T-cell (primary cell): Measurements from ENCODE around the gene NRF1. TPM values are rescaled to one million over a fixed set of nuclear protein-coding genes. Genes with fewer than 3 reads are reported as not detected.
"Not testable (repeated sequence)": the region's sequence is repeated elsewhere in the genome, so short reads cannot be mapped to it uniquely, and the experiment has no call there.

Source experiments
- ATAC-seq, 4 experiments: fragments of 200-7000 bp in 3 of 4; fragments of 150-1000 bp in 1 of 4; cut with Tn5 transposase; replicated peaks in 1 of 4; 1 replicate in 3 of 4; 2 replicates in 1 of 4; pipeline ENCODE4 v1.10.0; 2021; ENCODE audit warnings: moderate library complexity in 3 of 4, mild to moderate bottlenecking in 2 of 4, moderate number of reproducible peaks in 1 of 4
- CTCF ChIA-PET, 2 donors: fragments of 300-600 bp; sonication (Branson Sonifier 250); formaldehyde crosslinking; loops; one replicate each; lab custom pipeline; 2022; ENCODE audit warnings: antibody characterized with exemption in 2 of 2; lab: Charles Lee
- POLR2A ChIA-PET, 2 donors: fragments of 300-600 bp; sonication (Branson Sonifier 250); formaldehyde crosslinking; loops; one replicate each; lab custom pipeline; 2022; ENCODE audit warnings: antibody characterized with exemption in 2 of 2; lab: Charles Lee
- DNase-seq, 35 experiments: peaks; one replicate each; pipeline versions ENCODE4 v3.0.0 to v3.0.0-alpha.2; 2013 to 2023
- H3K27ac ChIP-seq: one replicate; pipeline ENCODE4 v1.5.1; 2013; ENCODE audit warnings: low read length
- H3K27me3 ChIP-seq, 2 experiments: replicated peaks in 1 of 2; 1 replicate in 1 of 2; 2 replicates in 1 of 2; pipeline versions ENCODE4 v1.6.1 to v1.7.0; 2013; ENCODE audit warnings: low read length in 1 of 2, mixed read lengths in 1 of 2; ENCODE audit not compliant: control insufficient read depth in 2 of 2, insufficient read depth in 2 of 2; ENCODE audit errors: extremely low read depth in 1 of 2
- H3K36me3 ChIP-seq, 2 donors: 1 replicate in 1 of 2; 2 replicates in 1 of 2; pipeline versions ENCODE4 v1.6.1 to v1.7.0; 2013; ENCODE audit warnings: low read length in 1 of 2; ENCODE audit not compliant: control insufficient read depth in 2 of 2, insufficient read depth in 1 of 2; ENCODE audit errors: extremely low read depth in 1 of 2
- H3K4me1 ChIP-seq, 2 experiments: 1 replicate in 1 of 2; 2 replicates in 1 of 2; pipeline versions ENCODE4 v1.6.1 to v1.7.0; 2013; ENCODE audit warnings: low read length in 2 of 2, mixed read lengths in 1 of 2; ENCODE audit not compliant: insufficient read depth in 2 of 2, control insufficient read depth in 1 of 2; ENCODE audit errors: extremely low read depth in 1 of 2
- H3K4me3 ChIP-seq, 2 donors: 1 replicate in 1 of 2; 2 replicates in 1 of 2; pipeline versions ENCODE4 v1.5.1 to v1.7.0; 2013; ENCODE audit warnings: mild to moderate bottlenecking in 2 of 2, low read length in 1 of 2, moderate library complexity in 1 of 2; ENCODE audit not compliant: control insufficient read depth in 1 of 2; ENCODE audit errors: extremely low read depth in 1 of 2
- H3K9me3 ChIP-seq: 2 replicates; pipeline ENCODE4 v1.7.0; 2013
- H3K27ac Mint-ChIP-seq, 2 donors: one replicate each; pipeline ENCODE4 v1.8.0; 2020 to 2021; ENCODE audit warnings: mild to moderate bottlenecking in 2 of 2, mixed read lengths in 2 of 2
- H3K27me3 Mint-ChIP-seq, 2 donors: one replicate each; pipeline ENCODE4 v1.8.0; 2021 to 2022; ENCODE audit warnings: mixed read lengths in 2 of 2
- H3K36me3 Mint-ChIP-seq: one replicate; pipeline ENCODE4 v1.8.0; 2021; ENCODE audit warnings: mixed read lengths
- H3K4me1 Mint-ChIP-seq, 3 donors: one replicate each; pipeline ENCODE4 v1.8.0; 2020 to 2022; ENCODE audit warnings: mixed read lengths in 3 of 3, mild to moderate bottlenecking in 1 of 3
- H3K4me3 Mint-ChIP-seq, 3 donors: one replicate each; pipeline ENCODE4 v1.8.0; 2020 to 2022; ENCODE audit warnings: mild to moderate bottlenecking in 3 of 3, mixed read lengths in 3 of 3, moderate library complexity in 3 of 3
- H3K9me3 Mint-ChIP-seq, 3 donors: one replicate each; pipeline ENCODE4 v1.8.0; 2020 to 2022; ENCODE audit warnings: mixed read lengths in 3 of 3
- WGBS: methylation state at CpG from one replicate; pipeline ENCODE4 v1.1.5; 2013; ENCODE audit warnings: missing lambda C conversion rate; ENCODE audit not compliant: insufficient coverage; 5-methylcytosine and 5-hydroxymethylcytosine counted together
- total RNA-seq, 35 experiments: library from RNA in 6 of 35; stranded (reverse) in 6 of 35; fragments of 120-200 nt in 1 of 35; gene quantifications; one replicate each; pipeline versions ENCODE4 v1.2.1 to v1.2.4 and lab custom pipeline; 2013 to 2026

Gene NRF1
- total RNA-seq, 5 donors from 2014 or later (not counting 1 experiment from before 2014, with no cell fraction given): 31.5 to 38.0 (median 35.6) TPM

DNA sequence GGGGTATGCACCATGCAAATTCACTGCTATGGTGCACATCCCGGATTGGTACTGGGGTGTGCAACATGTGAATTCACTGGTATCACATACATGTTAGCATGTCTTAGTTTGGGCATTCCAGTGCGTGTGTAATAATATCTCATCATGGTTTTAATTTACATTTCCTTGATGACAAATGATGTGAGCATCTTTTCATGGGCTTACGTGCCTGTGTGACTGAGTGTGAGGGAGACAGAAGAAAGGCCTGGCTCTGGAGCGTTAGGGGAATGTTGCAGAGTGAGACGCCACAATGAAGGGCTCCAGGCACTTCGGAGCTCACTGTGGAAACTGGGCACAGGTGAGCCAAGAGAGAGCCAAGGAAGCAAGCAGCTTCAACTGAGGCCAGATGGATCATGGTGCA, 178.6 kb downstream of the NRF1 start:
- no peak overlapping the region for H3K27ac ChIP-seq
- H3K9me3 Mint-ChIP-seq: no peaks in the 10 kb centered on the region
- 77% methylated on average over 4 of the region's 6 CpGs for WGBS
- no peaks in the 10 kb centered on the region for H3K36me3 ChIP-seq
- H3K4me3 Mint-ChIP-seq: no peak overlapping the region
- ATAC-seq (no peak), DNase-seq (no peak)
- H3K9me3 ChIP-seq: no peaks in the 10 kb centered on the region
- H3K4me1 Mint-ChIP-seq: peaks cover 11 to 16% (median 12%) of the 10 kb centered on the region in 3 donors
- ChIA-PET POLR2A (interaction anchor here in 1 of 2 donors (0.6 kb wide), 1 partner anchor 64 kb away, joined by 7 read pairs; no protein-coding TSS in a partner anchor), CTCF (no interaction called here)
- H3K4me1 ChIP-seq: peaks cover 4 to 11% of the 10 kb centered on the region in 2 experiments
- no peak overlapping the region for H3K4me3 ChIP-seq
- peaks cover 16 to 59% of the 10 kb centered on the region in 2 experiments for H3K27me3 ChIP-seq
- H3K27ac Mint-ChIP-seq: no peak overlapping the region
- no peaks in the 10 kb centered on the region for H3K36me3 Mint-ChIP-seq
- H3K27me3 Mint-ChIP-seq: peaks cover 38 to 46% of the 10 kb centered on the region in 2 donors

DNA sequence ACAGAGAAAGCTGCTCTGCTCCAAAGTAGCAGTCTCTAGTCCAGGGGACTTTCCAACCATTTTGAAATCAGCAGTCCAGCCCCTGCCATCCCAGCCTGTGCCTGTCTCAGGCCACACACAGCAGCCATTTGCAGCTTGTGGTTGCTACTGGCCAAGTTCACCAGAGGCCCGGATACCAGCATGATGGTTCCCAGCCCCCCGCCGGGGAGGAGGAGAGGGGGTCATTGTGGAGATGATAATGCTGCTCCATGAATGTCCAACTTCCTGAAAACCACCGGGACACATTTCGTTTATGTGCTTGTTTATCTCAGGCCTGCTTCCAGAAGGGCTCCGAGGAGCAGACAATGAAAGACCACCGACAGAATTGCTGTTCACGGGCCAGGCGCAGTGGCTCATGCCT, 181.2 kb downstream of the NRF1 start:
- Mint-ChIP-seq H3K4me1 (no peaks in the 10 kb centered on the region), H3K36me3 (no peaks in the 10 kb centered on the region), H3K4me3 (no peak overlapping the region), H3K9me3 (no peaks in the 10 kb centered on the region), H3K27me3 (peaks cover 13 to 21% of the 10 kb centered on the region in 2 donors), H3K27ac (no peak overlapping the region)
- ATAC-seq: no peak
- Histone ChIP-seq H3K27ac (no peak overlapping the region), H3K36me3 (no peaks in the 10 kb centered on the region), H3K4me3 (no peak overlapping the region), H3K9me3 (no peaks in the 10 kb centered on the region), H3K27me3 (peaks cover 6 to 36% of the 10 kb centered on the region in 2 experiments), H3K4me1 (no peaks in the 10 kb centered on the region)
- DNase-seq: no peak
- ChIA-PET POLR2A (interaction anchor here in 1 of 2 donors (0.6 kb wide), 1 partner anchor 12 kb away, joined by 4 read pairs; no protein-coding TSS in a partner anchor), CTCF (no interaction called here)
- 58% methylated on average over 5 of the region's 9 CpGs for WGBS

DNA sequence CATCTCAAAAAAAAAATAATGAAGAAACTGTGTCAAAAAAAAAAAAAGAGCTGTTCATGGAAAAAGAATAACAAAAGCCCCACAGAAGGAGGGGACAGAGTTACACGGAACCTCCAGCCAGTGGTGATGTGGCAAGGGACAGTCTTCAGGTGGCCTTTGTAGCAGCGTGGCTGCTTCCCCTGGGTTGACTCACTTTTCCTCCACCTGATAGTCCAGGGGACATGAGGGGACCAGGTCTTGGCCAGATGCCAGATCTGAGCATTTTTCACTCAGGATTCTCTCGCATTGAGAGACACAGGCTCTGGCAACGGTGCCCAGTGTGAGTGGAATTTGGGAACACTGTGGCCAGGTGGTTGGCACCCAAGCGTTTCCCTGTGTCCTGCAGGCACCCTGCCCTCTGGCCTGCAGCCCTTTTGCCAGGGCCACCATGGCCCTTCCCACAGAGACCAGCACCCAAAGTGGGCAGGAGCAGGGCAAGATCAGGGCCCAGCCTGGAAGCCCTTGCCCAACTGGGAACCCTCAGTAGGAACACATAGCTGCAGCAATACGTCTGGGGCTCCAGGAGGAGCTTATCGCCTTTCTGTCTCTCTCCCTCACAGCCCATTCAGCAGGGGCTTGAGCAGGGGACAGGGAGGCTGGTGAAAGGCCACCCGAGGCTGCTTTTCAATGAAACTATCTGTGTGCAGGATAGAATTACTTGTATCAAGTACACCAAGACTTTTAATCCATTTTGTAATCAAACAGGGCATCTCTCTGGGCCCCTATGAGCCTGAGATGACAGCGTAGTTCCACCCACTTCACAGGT, 182.2 kb downstream of the NRF1 start:
- CTCF ChIA-PET: interaction anchor here in 1 of 2 donors (0.6 kb wide), 1 partner anchor 574 kb away, joined by 4 read pairs; no protein-coding TSS in a partner anchor
- Mint-ChIP-seq H3K27me3 (peaks cover 12 to 18% of the 10 kb centered on the region in 2 donors), H3K9me3 (no peaks in the 10 kb centered on the region), H3K36me3 (no peaks in the 10 kb centered on the region), H3K4me3 (no peak overlapping the region), H3K4me1 (no peaks in the 10 kb centered on the region), H3K27ac (no peak overlapping the region)
- Histone ChIP-seq H3K36me3 (no peaks in the 10 kb centered on the region), H3K4me1 (no peaks in the 10 kb centered on the region), H3K9me3 (no peaks in the 10 kb centered on the region), H3K27me3 (peaks cover 6 to 31% of the 10 kb centered on the region in 2 experiments), H3K27ac (no peak overlapping the region), H3K4me3 (no peak overlapping the region)
- DNase-seq: no peak
- POLR2A ChIA-PET: interaction anchor here in 1 of 2 donors (0.6 kb wide), 1 partner anchor 32 kb away, joined by 3 read pairs; no protein-coding TSS in a partner anchor
- no peak for ATAC-seq
- 74% methylated on average over 4 of the region's 9 CpGs for WGBS

DNA sequence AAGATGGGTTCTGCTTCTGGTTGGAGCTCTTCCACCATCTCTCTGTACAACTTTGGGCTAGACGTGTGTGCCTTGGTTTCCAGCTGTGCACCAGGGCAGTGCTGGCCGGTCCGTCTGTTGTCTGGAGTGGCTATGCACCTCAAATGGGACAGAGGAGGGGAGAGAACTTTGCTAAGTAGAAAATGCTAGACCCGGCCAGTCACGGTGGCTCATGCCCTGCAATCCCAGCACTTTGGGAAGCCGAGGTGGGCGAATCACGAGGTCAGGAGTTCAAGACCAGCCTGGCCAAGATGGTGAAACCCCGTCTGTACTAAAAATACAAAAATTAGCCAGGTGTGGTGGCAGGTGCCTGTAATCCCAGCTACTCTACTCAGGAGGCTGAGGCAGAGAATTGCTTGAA, 182.9 kb downstream of the NRF1 start:
- H3K36me3 ChIP-seq, H3K4me1 ChIP-seq, H3K27ac ChIP-seq, H3K36me3 Mint-ChIP-seq, DNase-seq, CTCF ChIA-PET, H3K4me3 ChIP-seq, ATAC-seq, H3K9me3 Mint-ChIP-seq, H3K9me3 ChIP-seq, H3K4me1 Mint-ChIP-seq, H3K4me3 Mint-ChIP-seq, H3K27ac Mint-ChIP-seq: not testable (repeated sequence)
- peaks cover 6 to 30% of the 10 kb centered on the region in 2 experiments for H3K27me3 ChIP-seq
- POLR2A ChIA-PET: interaction anchor here in 1 of 2 donors (0.6 kb wide), 1 partner anchor 33 kb away, joined by 3 read pairs; no protein-coding TSS in a partner anchor
- WGBS: 88% methylated on average over 9 of the region's 9 CpGs
- peaks cover 5 to 10% of the 10 kb centered on the region in 2 donors for H3K27me3 Mint-ChIP-seq

DNA sequence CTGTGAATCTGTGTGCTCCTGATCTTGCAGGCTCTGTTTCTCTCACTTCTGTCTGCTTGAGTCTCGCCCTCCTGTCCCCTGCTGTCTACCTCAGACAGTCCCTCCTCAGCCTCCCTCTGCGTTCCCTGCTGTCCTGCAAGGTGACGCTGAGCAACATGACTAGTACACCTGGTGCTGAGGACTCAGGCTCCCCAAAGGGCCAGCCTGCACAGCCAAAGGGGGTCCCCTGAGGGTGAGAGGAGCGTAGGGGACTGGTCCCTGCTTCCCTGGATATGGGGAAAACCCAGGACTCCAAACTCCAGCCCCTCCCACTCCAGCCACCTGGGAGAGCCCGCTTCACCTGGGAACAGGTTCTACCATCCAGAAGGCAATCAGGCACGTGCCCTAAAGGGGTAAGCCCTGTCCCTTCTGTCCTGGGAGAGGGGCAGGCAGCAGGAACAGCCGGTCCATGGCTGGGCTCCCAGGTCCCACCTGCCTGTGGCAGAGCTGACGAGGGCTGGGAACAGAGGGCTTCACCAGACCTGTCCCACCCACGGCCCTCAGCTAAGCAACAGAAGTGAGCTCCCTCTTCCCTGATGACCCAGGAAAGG, 184.8 kb downstream of the NRF1 start:
- no peaks in the 10 kb centered on the region for H3K9me3 ChIP-seq
- Mint-ChIP-seq H3K27me3 (peaks cover 2 to 3% of the 10 kb centered on the region in 2 donors), H3K4me3 (no peak overlapping the region), H3K4me1 (no peaks in the 10 kb centered on the region), H3K36me3 (no peaks in the 10 kb centered on the region), H3K27ac (no peak overlapping the region), H3K9me3 (no peaks in the 10 kb centered on the region)
- ATAC-seq: no peak
- ChIA-PET CTCF (no interaction called here), POLR2A (no interaction called here)
- H3K27ac ChIP-seq: no peak overlapping the region
- peaks cover 0 to 21% of the 10 kb centered on the region in 2 experiments for H3K27me3 ChIP-seq
- 81% methylated on average over 5 of the region's 9 CpGs for WGBS
- H3K4me3 ChIP-seq: no peak overlapping the region
- no peak for DNase-seq
- no peaks in the 10 kb centered on the region for H3K4me1 ChIP-seq
- H3K36me3 ChIP-seq: no peaks in the 10 kb centered on the region

DNA sequence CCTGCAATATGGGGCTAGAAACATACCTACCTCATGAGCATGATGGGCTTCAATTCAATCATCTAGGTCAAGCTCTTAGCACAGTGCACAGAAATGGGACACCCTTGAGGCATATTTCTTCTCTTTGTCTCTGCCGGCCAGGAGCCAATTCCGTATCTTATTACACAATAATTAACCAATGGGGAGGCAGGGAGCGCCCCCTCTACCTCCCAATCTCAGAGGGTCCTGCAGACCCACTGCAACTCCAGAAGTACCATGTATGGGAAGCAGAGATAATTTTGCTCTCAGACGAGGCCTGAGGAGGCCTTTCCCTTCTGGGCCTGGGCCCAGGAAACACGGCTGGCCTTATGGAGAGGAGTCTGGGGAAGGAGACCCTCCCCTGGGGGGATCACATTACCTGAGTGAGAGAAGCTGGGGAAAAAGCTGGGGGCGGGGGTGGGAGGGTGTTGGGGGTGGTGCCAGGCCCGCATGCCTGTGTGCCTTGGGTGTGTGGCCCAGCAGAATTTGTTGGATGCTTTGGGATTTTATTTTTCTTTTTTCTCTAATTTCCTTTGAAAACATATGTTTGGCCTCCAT, 185.8 kb downstream of the NRF1 start:
- peaks cover 0 to 21% of the 10 kb centered on the region in 2 experiments for H3K27me3 ChIP-seq
- ChIA-PET CTCF (no interaction called here), POLR2A (no interaction called here)
- DNase-seq: no peak
- ATAC-seq: no peak
- no peaks in the 10 kb centered on the region for H3K4me1 Mint-ChIP-seq
- H3K9me3 Mint-ChIP-seq: no peaks in the 10 kb centered on the region
- no peaks in the 10 kb centered on the region for H3K36me3 Mint-ChIP-seq
- H3K27me3 Mint-ChIP-seq: peaks cover 0 to 3% of the 10 kb centered on the region in 2 donors
- no peak overlapping the region for H3K4me3 Mint-ChIP-seq
- H3K27ac Mint-ChIP-seq: no peak overlapping the region
- H3K27ac ChIP-seq: no peak overlapping the region
- no peaks in the 10 kb centered on the region for H3K4me1 ChIP-seq
- no peaks in the 10 kb centered on the region for H3K9me3 ChIP-seq
- 100% methylated on average over 1 of the region's 7 CpGs for WGBS
- no peak overlapping the region for H3K4me3 ChIP-seq
- no peaks in the 10 kb centered on the region for H3K36me3 ChIP-seq
